HG02623 (cell line): ENCODE results near the gene PHF2.

Experiments used
- ATAC-seq: cut with Tn5 transposase; IDR thresholded peaks from one replicate; pipeline ENCODE4 v1.9.1; 2021; ENCODE audit warnings: moderate library complexity; ENCODE audit not compliant: unreplicated experiment

The PHF2 gene

GRCh38 chr9:93567271-93567959 is 9.0 kb upstream of the PHF2 start:
- no peak for ATAC-seq

DNA sequence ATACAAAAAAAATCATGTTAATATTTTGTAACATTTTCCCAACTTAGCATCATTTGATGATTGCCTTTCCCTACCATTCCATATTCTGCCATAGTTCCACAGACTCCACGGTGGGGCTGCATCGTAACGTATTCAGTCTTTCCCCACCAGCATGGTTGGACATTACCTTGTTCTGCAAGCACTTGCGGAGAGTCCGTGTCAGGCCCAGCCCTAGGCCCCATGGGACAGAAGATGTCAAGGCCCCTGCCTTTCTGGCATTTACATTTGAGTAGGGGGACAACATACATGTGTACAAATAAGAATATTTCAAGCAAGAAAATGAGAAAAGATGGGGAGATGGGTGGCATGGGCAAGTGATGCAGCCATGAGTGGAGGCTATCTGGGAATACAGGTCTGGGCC is 8.2 kb upstream of the PHF2 start:
- no peak for ATAC-seq

GRCh38 chr9:93569621-93570174 is 6.7 kb upstream of the PHF2 start:
- ATAC-seq = no peak

DNA sequence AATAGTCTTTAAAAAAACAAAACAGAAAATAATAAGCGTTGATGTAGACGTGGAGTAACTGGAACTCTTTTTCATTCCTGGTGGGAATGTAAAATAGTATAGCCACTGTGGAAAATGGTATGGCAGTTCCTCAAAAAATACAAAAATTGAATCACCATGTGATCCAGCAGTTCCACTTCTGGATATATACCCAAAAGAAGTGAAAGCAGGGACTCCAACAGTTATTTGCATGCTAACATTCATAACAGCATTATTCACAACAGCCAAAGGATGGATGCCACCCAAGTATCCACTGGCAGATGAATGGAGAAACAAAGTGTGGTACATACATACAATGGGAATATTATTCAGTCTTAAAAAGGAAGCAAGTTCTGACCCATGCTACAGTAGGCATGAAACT is 4.2 kb upstream of the PHF2 start:
- no peak for ATAC-seq

- ATAC-seq = no peak
These were observed 3.5 kb upstream of the PHF2 start for GRCh38 chr9:93572636-93573515.

DNA sequence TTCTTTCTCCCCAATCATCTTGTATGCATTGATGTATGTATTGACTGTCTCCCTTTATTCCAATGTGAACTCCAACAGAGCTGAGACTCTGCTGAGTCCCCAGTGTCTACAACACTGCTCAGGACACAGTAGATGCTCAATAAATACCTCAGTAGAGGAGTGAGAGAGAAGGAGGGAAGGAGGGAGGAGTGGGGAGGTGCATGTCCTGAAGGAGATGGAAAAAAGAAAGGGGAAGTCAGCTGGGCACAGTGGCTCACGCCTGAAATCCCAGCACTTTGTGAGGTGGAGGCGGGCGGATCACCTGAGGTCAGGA is 2.9 kb upstream of the PHF2 start:
- ATAC-seq = no peak

DNA sequence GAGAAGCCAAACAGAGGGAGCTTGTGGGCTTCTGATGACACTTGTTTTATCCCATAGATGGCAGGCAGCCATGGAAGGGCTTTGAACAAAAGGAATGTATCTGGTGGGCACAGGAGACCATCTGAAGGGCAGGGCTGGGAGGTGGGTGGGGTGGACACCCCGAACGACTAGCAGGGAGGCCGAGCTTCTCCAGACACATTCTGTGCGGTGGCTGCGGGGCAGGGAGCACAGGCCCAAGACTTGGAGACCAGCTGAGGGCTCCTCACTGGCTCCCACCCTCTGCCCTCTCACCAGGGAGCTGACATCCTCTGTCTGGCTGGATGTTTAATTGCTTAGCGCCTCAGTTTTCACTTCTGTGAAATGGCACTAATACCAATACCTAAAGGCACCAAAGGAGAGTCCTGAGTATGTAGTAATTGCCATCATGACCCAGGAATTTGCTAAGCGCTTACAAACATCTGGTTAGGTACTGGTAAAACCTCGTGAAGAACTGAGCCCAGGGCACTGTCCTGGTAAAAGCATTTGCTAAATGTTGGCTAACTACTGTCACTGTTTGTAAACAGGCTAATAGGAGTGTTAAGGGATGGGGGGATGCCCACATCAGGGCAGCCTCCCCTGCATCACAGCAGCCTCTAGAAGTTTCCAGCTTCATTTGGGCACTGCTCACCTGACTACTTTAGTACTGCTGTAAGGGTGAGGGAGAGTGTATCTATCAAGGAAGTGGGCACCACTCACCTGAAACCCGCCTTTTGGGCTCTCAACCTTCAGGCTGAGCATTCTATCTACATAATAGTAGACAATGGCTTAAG is 2.1 kb upstream of the PHF2 start:
- no peak for ATAC-seq

DNA sequence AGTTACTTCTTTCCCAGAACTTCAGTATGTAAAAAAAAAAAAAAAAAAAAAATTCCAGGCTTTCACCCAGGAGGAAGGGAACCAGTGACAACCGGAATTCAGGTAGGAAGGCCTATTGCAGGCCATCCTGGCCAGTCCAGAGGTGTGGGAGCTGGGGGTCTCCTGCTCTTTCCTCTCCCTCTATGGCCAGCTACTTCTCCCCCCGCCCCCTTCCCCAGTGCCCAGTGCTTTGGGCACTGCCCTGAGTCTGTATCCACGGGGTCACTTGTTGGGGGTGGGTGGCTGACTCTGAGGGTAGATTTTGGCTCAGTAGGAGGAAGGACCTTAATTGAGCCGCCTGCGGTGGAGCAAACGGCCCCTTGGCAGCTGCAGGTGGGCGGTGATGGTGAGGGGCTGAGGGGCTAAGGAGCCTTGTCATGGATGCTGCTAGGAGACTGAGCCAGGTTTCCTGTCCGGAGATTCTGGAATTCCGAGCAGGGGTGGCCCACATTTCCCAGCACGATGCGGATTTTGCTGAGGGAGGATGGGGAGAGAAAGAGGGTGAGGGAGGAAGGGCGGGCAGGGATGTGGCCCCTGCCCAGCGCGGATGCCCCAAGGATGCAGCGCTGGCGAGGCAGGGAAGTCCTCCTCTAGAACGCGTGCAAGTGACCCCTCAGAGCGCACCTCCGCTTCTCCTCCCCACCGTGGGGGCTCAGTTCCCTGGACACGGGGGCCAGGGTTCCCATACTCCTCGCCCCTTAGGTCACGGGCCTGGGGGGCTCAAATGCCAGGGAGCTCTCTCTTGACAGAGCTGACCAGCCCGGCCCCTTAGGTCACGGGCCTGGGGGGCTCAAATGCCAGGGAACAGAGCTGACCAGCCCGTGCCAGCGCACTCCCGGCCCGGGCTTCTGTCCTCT is 1.2 kb upstream of the PHF2 start:
- ATAC-seq = no peak

DNA sequence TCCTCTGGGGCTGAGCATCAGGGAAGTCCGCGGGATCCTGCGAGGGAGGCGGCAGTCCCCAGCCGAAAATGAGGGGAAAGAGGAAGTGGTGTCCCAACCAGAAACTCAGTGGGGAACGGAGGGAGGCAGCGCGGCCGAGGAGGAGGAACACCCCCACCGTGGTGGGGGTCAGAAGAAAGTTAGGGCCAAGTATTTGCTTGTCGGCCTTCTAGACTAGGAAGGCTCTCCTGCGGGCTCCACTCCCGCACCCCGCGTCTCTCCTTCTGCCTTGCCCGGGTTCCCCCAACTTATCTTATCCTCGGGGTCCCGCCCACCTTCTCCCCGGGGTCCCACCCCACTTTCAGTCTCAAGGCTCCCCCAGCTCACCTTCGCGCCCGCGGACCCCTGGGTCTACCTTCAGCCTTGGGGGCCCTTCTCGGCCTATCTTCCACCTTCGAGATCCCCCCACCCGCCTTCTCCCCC is 557 bp upstream of the PHF2 start:
- ATAC-seq = no peak

- ATAC-seq = no peak
These were observed 942 bp downstream of the PHF2 start for GRCh38 chr9:93577078-93577974.

DNA sequence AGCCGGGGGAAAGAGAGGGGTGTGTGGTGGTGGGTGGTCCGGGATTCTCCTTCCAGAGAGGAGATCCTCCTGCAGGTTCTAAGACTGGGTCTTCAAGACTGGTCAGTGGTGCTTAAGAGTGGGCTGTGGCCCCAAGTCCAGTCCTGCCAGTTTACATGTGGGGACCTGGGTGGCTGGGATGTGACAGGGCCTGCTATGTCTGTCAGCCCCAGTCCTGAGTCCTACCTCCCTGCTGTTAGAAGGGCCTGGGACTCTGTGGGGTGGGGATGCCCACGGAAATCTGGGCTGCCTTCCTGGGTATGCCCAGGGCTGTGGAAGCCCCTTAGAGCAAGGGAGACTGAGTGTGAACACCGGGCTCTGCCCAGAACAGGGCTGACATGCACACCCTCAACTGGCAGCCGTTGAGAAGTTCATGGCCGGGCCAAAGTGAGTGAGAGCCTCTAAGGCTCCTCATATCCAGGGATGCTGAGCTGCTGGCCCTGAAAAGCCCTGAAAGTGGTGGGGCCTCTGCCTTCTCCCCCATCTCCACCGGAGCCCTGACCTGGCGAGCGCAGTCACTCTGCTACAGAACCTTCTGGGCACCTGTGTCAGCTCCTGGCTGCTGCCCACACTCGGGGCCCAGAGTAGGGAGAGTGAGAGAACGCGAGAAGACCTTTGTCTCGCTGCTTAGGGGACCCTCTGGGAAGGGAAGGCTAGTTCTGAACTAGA is 1.7 kb downstream of the PHF2 start:
- no peak for ATAC-seq

DNA sequence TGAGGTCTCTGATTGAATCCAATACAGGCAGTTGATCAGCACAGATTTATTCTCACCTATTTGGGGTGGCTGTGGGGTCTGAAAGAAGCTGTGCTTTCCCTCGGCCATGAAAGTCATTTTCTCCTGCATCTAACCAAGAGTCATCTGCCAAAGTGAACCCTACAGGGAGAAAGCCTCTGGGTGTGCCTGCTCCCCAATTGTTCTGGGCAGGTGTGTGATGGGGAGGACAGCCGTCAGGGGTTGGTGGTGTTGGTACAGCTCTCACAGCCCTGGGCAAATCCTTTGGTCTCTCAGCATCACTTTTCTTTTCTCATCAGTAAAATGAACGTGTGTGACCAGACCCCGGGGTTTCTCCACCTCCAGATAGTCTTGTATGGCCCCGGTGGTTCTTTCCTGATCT is 2.5 kb downstream of the PHF2 start:
- ATAC-seq = no peak

- ATAC-seq = no peak
These were observed 3.5 kb downstream of the PHF2 start for GRCh38 chr9:93579711-93580516.

DNA sequence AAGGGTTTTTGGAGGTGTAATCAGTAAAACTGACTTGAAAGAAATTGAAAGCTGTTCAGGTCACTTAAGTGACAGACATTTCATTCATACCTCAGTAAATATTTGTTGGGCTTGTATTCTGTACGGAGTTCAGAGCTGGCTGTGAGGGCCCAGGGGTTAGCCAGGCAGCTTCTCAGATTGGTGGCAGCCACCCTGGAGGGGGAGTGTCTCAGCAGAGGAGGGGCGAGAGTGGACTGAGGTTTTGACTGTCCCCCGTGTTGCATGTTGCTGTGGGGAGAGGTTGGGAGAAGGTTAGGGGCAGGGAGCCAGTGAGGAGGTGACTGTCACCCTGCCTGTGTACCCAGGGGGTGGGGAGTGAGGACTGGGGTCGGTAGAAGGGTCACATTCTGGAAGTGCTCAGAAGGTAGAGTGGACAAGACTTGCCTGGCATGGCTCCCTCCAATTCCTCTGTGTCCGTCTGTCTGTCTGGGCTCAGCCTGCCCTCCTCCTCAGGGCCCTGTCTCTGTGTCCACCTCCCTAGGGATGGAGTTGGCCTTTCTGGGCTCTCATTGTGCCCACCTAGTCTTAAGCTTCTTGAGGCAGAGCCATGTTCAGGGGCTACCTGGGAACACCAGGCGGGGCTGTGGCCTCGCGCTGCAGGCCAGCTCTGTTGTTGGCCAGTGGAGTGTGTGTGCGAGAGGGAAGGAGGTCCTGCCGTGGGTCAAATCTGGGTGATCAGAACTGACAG is 4.4 kb downstream of the PHF2 start:
- ATAC-seq = no peak

DNA sequence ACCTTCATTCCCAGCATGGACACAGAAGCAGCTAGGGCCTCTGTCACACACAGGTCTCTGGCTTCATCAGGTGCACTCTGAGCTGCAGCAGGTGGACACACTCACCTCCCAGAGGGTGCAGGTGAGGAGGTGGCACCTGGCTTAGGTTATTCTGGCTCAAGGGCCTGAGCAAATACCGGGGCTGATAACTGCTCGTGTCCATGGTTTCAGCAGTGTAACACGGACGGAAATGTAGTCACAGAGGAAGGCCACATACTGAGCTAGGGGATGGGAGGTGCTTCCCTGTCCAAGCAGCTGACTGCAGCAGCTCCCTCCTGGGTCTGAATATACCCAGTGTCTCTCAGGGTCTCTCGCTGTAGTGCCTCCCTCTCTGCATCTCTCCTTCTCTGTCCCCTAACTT is 5.7 kb downstream of the PHF2 start:
- no peak for ATAC-seq

DNA sequence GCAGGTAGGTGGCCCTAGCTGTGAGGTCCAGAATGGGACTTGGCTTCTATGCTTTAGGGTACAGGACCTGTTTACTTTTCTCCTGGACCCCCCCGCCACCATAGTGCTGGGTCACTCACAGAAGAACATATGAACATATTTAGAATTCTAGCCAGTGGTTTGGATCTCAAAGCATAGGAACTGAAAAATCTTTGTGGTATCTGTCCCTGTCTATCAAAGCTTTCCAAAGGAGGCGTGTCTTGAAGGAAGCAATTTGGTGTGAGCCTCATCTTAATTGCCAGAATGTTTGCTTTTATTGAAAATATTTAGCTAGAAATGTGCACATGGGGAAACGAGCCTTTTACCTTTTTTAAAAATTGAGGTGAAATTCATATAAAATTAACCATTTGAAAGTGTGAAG is 6.2 kb downstream of the PHF2 start:
- ATAC-seq = no peak

- no peak for ATAC-seq
These were observed 8.9 kb downstream of the PHF2 start for GRCh38 chr9:93585259-93585658.
